ENCODE results near the gene VCL. TPM values are rescaled to one million over a fixed set of nuclear protein-coding genes. Genes with fewer than 3 reads are reported as not detected.

Gene VCL
- total RNA-seq, 1 experiment from 2014 or later, result 495 TPM

DNA sequence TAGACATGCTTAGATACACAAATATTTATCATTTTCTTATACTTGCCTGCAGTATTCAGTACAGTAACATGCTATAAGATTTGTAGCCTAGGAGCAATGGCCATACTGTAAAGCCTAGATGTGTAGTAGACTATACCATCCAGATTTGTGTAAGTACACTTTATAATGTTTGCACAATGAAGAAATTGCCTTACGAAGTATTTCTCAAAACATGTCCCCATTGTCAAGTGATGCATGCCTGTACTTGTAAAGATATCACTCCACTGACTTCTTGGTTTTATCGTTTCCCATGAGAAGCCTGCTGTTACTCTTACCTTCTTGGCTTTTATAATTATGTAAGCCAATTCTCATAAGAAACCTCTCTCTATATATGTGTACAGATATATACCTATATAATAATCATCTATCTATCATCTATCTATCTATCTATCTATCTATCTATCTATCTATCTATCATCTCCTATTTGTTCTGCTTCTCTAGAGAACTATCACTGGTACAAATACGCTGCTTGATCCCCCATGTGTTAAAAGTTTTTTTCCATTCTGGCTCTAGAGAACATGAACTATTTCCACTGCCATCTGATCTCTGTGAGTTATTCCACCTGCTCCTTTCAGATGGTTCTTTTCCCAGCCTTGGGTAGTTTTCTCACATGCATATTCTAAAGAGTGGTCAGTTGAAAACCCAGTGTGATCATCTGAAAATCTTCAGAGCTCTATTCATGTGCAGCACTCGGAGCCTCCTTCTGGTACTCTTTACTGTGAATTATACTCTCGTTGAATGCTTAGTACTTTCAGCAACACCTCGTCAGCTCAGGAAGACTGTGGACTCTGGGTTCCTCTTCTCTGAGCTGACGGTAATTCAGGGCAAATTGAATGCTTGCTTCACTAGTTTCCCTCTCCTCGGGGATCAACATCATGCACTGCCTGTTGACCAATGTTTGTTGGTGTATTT lies 14.5 kb upstream of the VCL start:
- peaks cover 18% of the 10 kb centered on the region; the same call in 1 of the 2 replicates for H3K4me1 ChIP-seq (ENCODE audit: control insufficient read depth, insufficient read depth, low read length)
- ATAC-seq (peak; percentile 52), DNase-seq (ENCODE audit: low read depth, low spot score) (no peak)
- H3K27ac ChIP-seq (ENCODE audit: low read length), result peak overlapping the region; percentile 60
- POLR2A ChIA-PET, result interaction anchor here (0.5 to 0.7 kb wide), 3 partner anchors 8 to 488 kb away, joined by 3 to 7 read pairs (median 6); no protein-coding TSS in a partner anchor
- TF ChIP-seq REST (IDR thresholded peaks at IDR 0.05; ENCODE audit: insufficient read depth in 1 of 2, low read depth in 2 of 2, low read length in 1 of 2) (no peak), SIN3A (IDR thresholded peaks at IDR 0.05; ENCODE audit: borderline replicate concordance, insufficient read depth, low read depth, low read length) (no peak), TCF7L2 (IDR thresholded peaks at IDR 0.05; ENCODE audit: low read depth, low read length) (no peak), POLR2AphosphoS5 (IDR thresholded peaks at IDR 0.05; ENCODE audit: low read depth, low read length) (no peak), CTCF (IDR thresholded peaks at IDR 0.05) (no peak)
- H3K27me3 ChIP-seq (ENCODE audit: control insufficient read depth, insufficient read depth, low read length), result no peaks in the 10 kb centered on the region
- no TSS peak for BruUV-seq (replicated peaks)
- H3K9me3 ChIP-seq (ENCODE audit: control insufficient read depth, insufficient read depth, low read depth, low read length), result no peaks in the 10 kb centered on the region
- intact Hi-C loops (cut with micrococcal nuclease; ENCODE audit: unreplicated experiment), result no loop called here
- no peak overlapping the region for H3K4me3 ChIP-seq (ENCODE audit: low read depth in 2 of 2, low read length in 2 of 2)
- no peaks in the 10 kb centered on the region for H3K36me3 ChIP-seq (ENCODE audit: control insufficient read depth, insufficient read depth, low read length)
- CTCF ChIA-PET, result interaction anchor here (1.0 kb wide), 1 partner anchor 15 kb away, joined by 6 read pairs; no protein-coding TSS in a partner anchor
- in situ Hi-C loops (cut with HindIII; ENCODE audit: low pct_unique_long_range_greater_than_20kb, low sequenced_read_pairs), result no loop called here

DNA sequence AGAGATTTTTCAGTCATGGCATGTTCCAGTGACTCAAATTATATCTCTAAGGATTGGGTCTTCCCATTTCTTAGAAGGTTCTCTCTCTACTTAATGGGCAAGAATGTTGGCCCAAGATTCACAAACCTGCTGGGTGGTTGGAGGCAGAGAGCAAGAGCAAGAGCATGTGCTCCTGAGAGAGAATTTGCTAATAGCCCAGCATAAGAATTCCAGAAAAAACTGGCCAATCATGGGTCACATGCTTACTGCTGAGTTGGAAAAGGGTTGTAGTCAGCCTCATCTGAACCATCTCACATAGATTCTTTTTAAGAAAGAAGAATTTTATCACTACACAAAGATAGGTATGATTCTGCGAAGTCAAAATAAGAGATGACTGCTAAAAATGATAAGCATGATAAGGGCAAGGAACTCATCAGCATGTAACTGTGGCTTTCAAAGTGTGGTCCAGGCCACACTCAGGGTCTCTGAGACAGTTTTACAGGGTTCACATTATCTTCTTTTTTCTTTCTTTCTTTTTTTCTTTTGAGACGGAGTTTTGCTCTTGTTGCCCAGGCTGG lies 8.2 kb upstream of the VCL start:
- TF ChIP-seq CTCF (IDR thresholded peaks at IDR 0.05), result no peak
- no peak for TF ChIP-seq POLR2AphosphoS5 (IDR thresholded peaks at IDR 0.05; ENCODE audit: low read depth, low read length)
- no peak for TF ChIP-seq SIN3A (IDR thresholded peaks at IDR 0.05; ENCODE audit: borderline replicate concordance, insufficient read depth, low read depth, low read length)
- TF ChIP-seq REST (IDR thresholded peaks at IDR 0.05; ENCODE audit: insufficient read depth in 1 of 2, low read depth in 2 of 2, low read length in 1 of 2), result no peak
- no peak for TF ChIP-seq TCF7L2 (IDR thresholded peaks at IDR 0.05; ENCODE audit: low read depth, low read length)
- intact Hi-C loops (cut with micrococcal nuclease; ENCODE audit: unreplicated experiment) (no loop called here), in situ Hi-C loops (cut with HindIII; ENCODE audit: low pct_unique_long_range_greater_than_20kb, low sequenced_read_pairs) (no loop called here)
- BruUV-seq (replicated peaks), result no TSS peak
- no peaks in the 10 kb centered on the region for H3K9me3 ChIP-seq (ENCODE audit: control insufficient read depth, insufficient read depth, low read depth, low read length)
- H3K36me3 ChIP-seq (ENCODE audit: control insufficient read depth, insufficient read depth, low read length), result no peaks in the 10 kb centered on the region
- H3K4me3 ChIP-seq (ENCODE audit: low read depth in 2 of 2, low read length in 2 of 2), result no peak overlapping the region
- peaks cover 7% of the 10 kb centered on the region for H3K4me1 ChIP-seq (ENCODE audit: control insufficient read depth, insufficient read depth, low read length)
- no peak for ATAC-seq
- peak overlapping the region; percentile 21; the same call in 1 of the 2 replicates for H3K27ac ChIP-seq (ENCODE audit: low read length)
- no peaks in the 10 kb centered on the region for H3K27me3 ChIP-seq (ENCODE audit: control insufficient read depth, insufficient read depth, low read length)
- CTCF ChIA-PET, result no interaction called here
- POLR2A ChIA-PET, result no interaction called here
- no peak for DNase-seq (ENCODE audit: low read depth, low spot score)

Measured in Panc1 (cell line).